ENCODE measurements around the gene MSI2.

MSI2 gene

GRCh38 chr17:57466017-57466471 is 209.7 kb downstream of the MSI2 start:
- no peak for DNase-seq

GRCh38 chr17:57466521-57466920 is 210.2 kb downstream of the MSI2 start:
- DNase-seq: no peak

GRCh38 chr17:57467226-57467625 is 210.9 kb downstream of the MSI2 start:
- DNase-seq: no peak

- DNase-seq: no peak
These were observed 211.5 kb downstream of the MSI2 start for GRCh38 chr17:57467801-57468200.

- no peak for DNase-seq
These were observed 212.8 kb downstream of the MSI2 start for GRCh38 chr17:57468932-57469775.

- no peak for DNase-seq
These were observed 214.6 kb downstream of the MSI2 start for GRCh38 chr17:57470906-57471305.

- no peak for DNase-seq
These were observed 215.6 kb downstream of the MSI2 start for GRCh38 chr17:57471868-57472368.

GRCh38 chr17:57475796-57476195 is 219.5 kb downstream of the MSI2 start:
- no peak for DNase-seq

- DNase-seq: no peak
These were observed 221.4 kb downstream of the MSI2 start for GRCh38 chr17:57477522-57478362.

- no peak for DNase-seq
These were observed 222.3 kb downstream of the MSI2 start for GRCh38 chr17:57478478-57479250.

- DNase-seq: no peak
These were observed 224.3 kb downstream of the MSI2 start for GRCh38 chr17:57480438-57481196.

- DNase-seq: no peak
These were observed 225.6 kb downstream of the MSI2 start for GRCh38 chr17:57481910-57482391.

GRCh38 chr17:57482657-57483056 is 226.3 kb downstream of the MSI2 start:
- no peak for DNase-seq

- DNase-seq: no peak
These were observed 227.9 kb downstream of the MSI2 start for GRCh38 chr17:57484081-57484666.

GRCh38 chr17:57484826-57485565 is 228.7 kb downstream of the MSI2 start:
- DNase-seq: no peak

GRCh38 chr17:57485566-57485865 is 229.2 kb downstream of the MSI2 start:
- no peak for DNase-seq

GRCh38 chr17:57485916-57486881 is 229.9 kb downstream of the MSI2 start:
- DNase-seq: no peak

- DNase-seq: no peak
These were observed 230.6 kb downstream of the MSI2 start for GRCh38 chr17:57486882-57487301.

GRCh38 chr17:57487573-57487972 is 231.2 kb downstream of the MSI2 start:
- no peak for DNase-seq

- DNase-seq: no peak
These were observed 232.5 kb downstream of the MSI2 start for GRCh38 chr17:57488856-57489255.

Measured in stimulated activated naive CD4-positive, alpha-beta T cell (primary cell).